SK-N-SH (cell line): ENCODE measurements around the gene SPACDR. TPM values are rescaled to one million over a fixed set of nuclear protein-coding genes. Genes with fewer than 3 reads are reported as not detected.
A peak's percentile ranks its signal among the peaks of the same experiment; 100 is the strongest.

Source experiments
- CTCF ChIA-PET: fragments of 300-600, 350-600 bp; formaldehyde crosslinking; extraction: SDS; loops from one replicate; lab custom pipeline; 2021; lab: Yijun Ruan, JAX
- POLR2A ChIA-PET: fragments of 350-600 bp; sonication (Branson Sonifier 250); formaldehyde crosslinking; extraction: SDS; loops from one replicate; lab custom pipeline; 2020; ENCODE audit warnings: antibody characterized with exemption, inconsistent platforms; lab: Yijun Ruan, JAX
- DNase-seq: peaks from one replicate; pipeline ENCODE4 v3.0.0; 2012
- H2AFZ ChIP-seq: fragments of 200-600 bp; sonication (generic); 2 replicates; pipeline ENCODE4 v1.8.1; 2016; ENCODE audit warnings: antibody characterized with exemption, mild to moderate bottlenecking, low read depth
- H3F3A ChIP-seq: fragments of 200-600 bp; sonication (generic); replicated peaks from 2 replicates; pipeline ENCODE3; 2016; ENCODE audit warnings: antibody characterized with exemption, mild to moderate bottlenecking; ENCODE audit not compliant: insufficient read depth
- H3K27ac ChIP-seq, 2 experiments: fragments of 200-500 bp in 1 of 2; fragments of 200-600 bp in 1 of 2; sonication (Bioruptor generic) in 1 of 2; sonication (generic), shearing (Covaris generic) in 1 of 2; 2 replicates each; pipeline versions ENCODE4 v1.5.1 to v1.6.1; 2014 to 2016; ENCODE audit warnings: low read depth in 2 of 2, inconsistent platforms in 1 of 2, low read length in 1 of 2, mild to moderate bottlenecking in 1 of 2, mixed read lengths in 1 of 2
- H3K27me3 ChIP-seq: fragments of 200-600 bp; sonication (generic), shearing (Covaris generic); 2 replicates; pipeline ENCODE4 v1.6.1; 2016; ENCODE audit warnings: mixed run types; ENCODE audit not compliant: insufficient read depth
- H3K36me3 ChIP-seq, 2 experiments: fragments of 200-500 bp in 1 of 2; fragments of 200-600 bp in 1 of 2; sonication (Bioruptor generic) in 1 of 2; sonication (generic) in 1 of 2; replicated peaks in 1 of 2; 2 replicates each; pipeline versions ENCODE3 to v1.5.1; 2014 to 2016; ENCODE audit warnings: low read length in 1 of 2, mild to moderate bottlenecking in 1 of 2; ENCODE audit not compliant: insufficient read depth in 2 of 2, control insufficient read depth in 1 of 2
- H3K4me1 ChIP-seq, 2 experiments: fragments of 200-500 bp in 1 of 2; fragments of 200-600 bp in 1 of 2; sonication (Bioruptor generic) in 1 of 2; sonication (generic), shearing (Covaris generic) in 1 of 2; 2 replicates each; pipeline versions ENCODE4 v1.5.1 to v1.6.1; 2014 to 2016; ENCODE audit warnings: low read depth in 1 of 2, low read length in 1 of 2, mixed run types in 1 of 2; ENCODE audit not compliant: insufficient read depth in 2 of 2, control insufficient read depth in 1 of 2
- H3K4me2 ChIP-seq: fragments of 200-600 bp; sonication (generic), shearing (Covaris generic); 2 replicates; pipeline ENCODE4 v1.6.1; 2017; ENCODE audit warnings: mixed run types
- H3K4me3 ChIP-seq, 2 experiments: fragments of 200-500 bp in 1 of 2; fragments of 200-600 bp in 1 of 2; sonication (Bioruptor generic) in 1 of 2; sonication (generic), shearing (Covaris generic) in 1 of 2; 2 replicates each; pipeline versions ENCODE4 v1.5.1 to v1.8.1; 2014 to 2016; ENCODE audit warnings: low read depth in 2 of 2, inconsistent platforms in 1 of 2, low read length in 1 of 2, mild to moderate bottlenecking in 1 of 2, mixed read lengths in 1 of 2, moderate library complexity in 1 of 2
- H3K79me2 ChIP-seq: fragments of 200-600 bp; sonication (generic); 2 replicates; pipeline ENCODE4 v1.8.1; 2017; ENCODE audit warnings: mild to moderate bottlenecking; ENCODE audit not compliant: insufficient read depth
- H3K9ac ChIP-seq: fragments of 200-600 bp; sonication (generic); 2 replicates; pipeline ENCODE4 v1.6.1; 2017; ENCODE audit warnings: mixed run types
- H3K9me2 ChIP-seq: fragments of 200-600 bp; sonication (generic); 2 replicates; pipeline ENCODE4 v1.6.1; 2017; ENCODE audit warnings: mixed run types
- H3K9me3 ChIP-seq: fragments of 200-600 bp; sonication (generic); 2 replicates; pipeline ENCODE4 v1.6.1; 2017; ENCODE audit warnings: mixed run types, mild to moderate bottlenecking, moderate library complexity
- H4K20me1 ChIP-seq: fragments of 200-600 bp; sonication (generic); 2 replicates; pipeline ENCODE4 v1.6.1; 2017; ENCODE audit warnings: mild to moderate bottlenecking, mixed run types; ENCODE audit not compliant: insufficient read depth
- EZH2phosphoT487 ChIP-seq: fragments of 200-600 bp; sonication (generic); IDR thresholded peaks from 2 replicates; pipeline ENCODE4 v1.6.1; 2017; ENCODE audit warnings: low read depth, mixed run types, mild to moderate bottlenecking, antibody characterized with exemption, moderate library complexity, borderline replicate concordance
- FOSL2 ChIP-seq: IDR thresholded peaks from 2 replicates; pipeline ENCODE4 v1.4.0; 2012; ENCODE audit warnings: low read depth, mild to moderate bottlenecking, moderate library complexity, borderline replicate concordance
- FOXJ3 ChIP-seq: sonication (generic); formaldehyde crosslinking; IDR thresholded peaks from 2 replicates; pipeline ENCODE4 v1.5.1; 2020; ENCODE audit warnings: mild to moderate bottlenecking, missing genetic modification reagents
- GABPA ChIP-seq: IDR thresholded peaks from 2 replicates; pipeline ENCODE4 v1.4.0; 2012; ENCODE audit warnings: low read depth, mild to moderate bottlenecking
- GATA2 ChIP-seq: sonication (generic); formaldehyde crosslinking; IDR thresholded peaks from 2 replicates; pipeline ENCODE4 v1.5.0; 2020; ENCODE audit warnings: mild to moderate bottlenecking, missing genetic modification reagents
- MEF2A ChIP-seq: IDR thresholded peaks from 2 replicates; pipeline ENCODE4 v1.4.0; 2012; ENCODE audit warnings: low read depth, borderline replicate concordance
- NFIC ChIP-seq: IDR thresholded peaks from 2 replicates; pipeline ENCODE4 v1.4.0; 2012; ENCODE audit warnings: borderline replicate concordance
- NRF1 ChIP-seq: IDR thresholded peaks from 2 replicates; pipeline ENCODE4 v1.6.1; 2012; ENCODE audit warnings: low read depth, mild to moderate bottlenecking, low read length
- POLR2AphosphoS5 ChIP-seq: IDR thresholded peaks from 2 replicates; pipeline ENCODE4 v1.6.1; 2012; ENCODE audit warnings: low read depth, low read length
- RXRA ChIP-seq: IDR thresholded peaks from 2 replicates; pipeline ENCODE4 v1.4.0; 2012; ENCODE audit warnings: low read depth, mild to moderate bottlenecking, borderline replicate concordance
- SIN3A ChIP-seq: IDR thresholded peaks from 2 replicates; pipeline ENCODE4 v1.6.1; 2012; ENCODE audit warnings: low read depth, mild to moderate bottlenecking, low read length, moderate library complexity, borderline replicate concordance
- TAF1 ChIP-seq: IDR thresholded peaks from 2 replicates; pipeline ENCODE4 v1.6.1; 2012; ENCODE audit warnings: low read depth, mild to moderate bottlenecking, low read length, moderate library complexity, borderline replicate concordance
- TEAD4 ChIP-seq: IDR thresholded peaks from 2 replicates; pipeline ENCODE4 v1.4.0; 2012; ENCODE audit warnings: mild to moderate bottlenecking, borderline replicate concordance; ENCODE audit not compliant: insufficient read depth
- WGBS: methylation state at CpG from one replicate; pipeline ENCODE4 v1.1.6; 2017; ENCODE audit warnings: low lambda C conversion rate; 5-methylcytosine and 5-hydroxymethylcytosine counted together
- polyA plus RNA-seq, 3 experiments: library from polyadenylated mRNA; depleted of rRNA; stranded (reverse); fragments of >200 nt; gene quantifications; 2 replicates each; pipeline ENCODE4 v1.2.3, GENCODE V29; 2012
- TF ChIP-seq, protein P1 (sequence below): fragments of 150-350 bp; IDR thresholded peaks from 2 replicates; pipeline ENCODE4 v1.6.1; 2016; ENCODE audit warnings: mild to moderate bottlenecking, low read depth, low read length
- TF ChIP-seq, protein P2 (sequence below): fragments of 200-600 bp; sonication (generic); IDR thresholded peaks from 2 replicates; pipeline ENCODE4 v1.6.1; 2017; ENCODE audit warnings: antibody characterized with exemption, mild to moderate bottlenecking, moderate library complexity
- TF ChIP-seq, protein P3 (sequence below): fragments of 150-350 bp; IDR thresholded peaks from 2 replicates; pipeline ENCODE4 v1.6.1; 2017; ENCODE audit warnings: antibody characterized with exemption, low read length, low read depth, borderline replicate concordance
- TF ChIP-seq, protein P4 (sequence below): IDR thresholded peaks from 2 replicates; pipeline ENCODE4; 2012
- TF ChIP-seq, protein P5 (sequence below): IDR thresholded peaks from 2 replicates; pipeline ENCODE4 v1.4.0; 2012; ENCODE audit warnings: low read depth, borderline replicate concordance

SPACDR gene
- polyA plus RNA-seq, 1 of the 3 experiments (the other 2 are of a cell fraction): 1.5 TPM

DNA sequence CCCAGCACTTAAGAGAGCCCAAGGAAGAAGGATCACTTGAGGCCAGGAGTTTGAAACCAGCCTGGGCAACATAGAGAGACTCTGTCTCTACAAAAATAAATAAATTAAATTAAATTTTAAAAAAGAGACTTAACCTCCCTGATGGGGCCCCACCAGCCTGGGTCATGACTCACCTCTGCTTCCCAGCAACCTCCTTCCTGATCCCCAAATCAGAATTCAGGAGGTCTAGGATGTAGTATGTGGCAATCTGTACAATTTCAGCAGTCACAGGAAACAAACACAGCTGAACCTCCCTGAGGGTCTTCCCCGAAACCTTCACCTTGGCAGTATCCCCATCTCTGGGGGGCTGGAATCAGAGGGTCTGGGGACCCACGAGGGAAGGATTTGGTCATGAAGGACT, 18.0 kb downstream of the SPACDR start:
- no peaks in the 10 kb centered on the region for H4K20me1 ChIP-seq
- no peaks in the 10 kb centered on the region for H3K36me3 ChIP-seq
- H3K4me2 ChIP-seq: peak overlapping the region; percentile 65
- H3K79me2 ChIP-seq: no peaks in the 10 kb centered on the region
- H3K27ac ChIP-seq: peak overlapping the region in 1 of 2 experiments; percentile 36; a peak in 2 of 4 replicates
- 0 out of 2 replicates have a peak overlapping the region, but pooled peaks have one; percentile 39 for H3K9ac ChIP-seq
- 81% methylated on average over 2 of the region's 2 CpGs for WGBS
- H3K4me1 ChIP-seq: peaks cover 2 to 4% of the 10 kb centered on the region in 2 experiments; a peak in 2 of 4 replicates
- H3K9me3 ChIP-seq: no peaks in the 10 kb centered on the region
- no peaks in the 10 kb centered on the region for H3K27me3 ChIP-seq
- peak overlapping the region; percentile 41; the same call in 1 of the 2 replicates for H2AFZ ChIP-seq
- DNase-seq: no peak
- H3K4me3 ChIP-seq: no peak overlapping the region
- TF ChIP-seq FOSL2 (peak; percentile 52; the same call in 1 of the 2 replicates), TAF1 (no peak)
- H3F3A ChIP-seq: no peaks in the 10 kb centered on the region
- ChIA-PET CTCF (interaction anchor here (1.0 to 2.2 kb wide), 6 partner anchors 9 to 113 kb away, joined by 3 to 6 read pairs (median 5); partner anchors contain the start of gene PPP1R35), POLR2A (interaction anchor here (1.6 kb wide), 1 partner anchor 17 kb away, joined by 5 read pairs; the partner anchor contains the start of gene ZCWPW1)
- no peaks in the 10 kb centered on the region for H3K9me2 ChIP-seq

DNA sequence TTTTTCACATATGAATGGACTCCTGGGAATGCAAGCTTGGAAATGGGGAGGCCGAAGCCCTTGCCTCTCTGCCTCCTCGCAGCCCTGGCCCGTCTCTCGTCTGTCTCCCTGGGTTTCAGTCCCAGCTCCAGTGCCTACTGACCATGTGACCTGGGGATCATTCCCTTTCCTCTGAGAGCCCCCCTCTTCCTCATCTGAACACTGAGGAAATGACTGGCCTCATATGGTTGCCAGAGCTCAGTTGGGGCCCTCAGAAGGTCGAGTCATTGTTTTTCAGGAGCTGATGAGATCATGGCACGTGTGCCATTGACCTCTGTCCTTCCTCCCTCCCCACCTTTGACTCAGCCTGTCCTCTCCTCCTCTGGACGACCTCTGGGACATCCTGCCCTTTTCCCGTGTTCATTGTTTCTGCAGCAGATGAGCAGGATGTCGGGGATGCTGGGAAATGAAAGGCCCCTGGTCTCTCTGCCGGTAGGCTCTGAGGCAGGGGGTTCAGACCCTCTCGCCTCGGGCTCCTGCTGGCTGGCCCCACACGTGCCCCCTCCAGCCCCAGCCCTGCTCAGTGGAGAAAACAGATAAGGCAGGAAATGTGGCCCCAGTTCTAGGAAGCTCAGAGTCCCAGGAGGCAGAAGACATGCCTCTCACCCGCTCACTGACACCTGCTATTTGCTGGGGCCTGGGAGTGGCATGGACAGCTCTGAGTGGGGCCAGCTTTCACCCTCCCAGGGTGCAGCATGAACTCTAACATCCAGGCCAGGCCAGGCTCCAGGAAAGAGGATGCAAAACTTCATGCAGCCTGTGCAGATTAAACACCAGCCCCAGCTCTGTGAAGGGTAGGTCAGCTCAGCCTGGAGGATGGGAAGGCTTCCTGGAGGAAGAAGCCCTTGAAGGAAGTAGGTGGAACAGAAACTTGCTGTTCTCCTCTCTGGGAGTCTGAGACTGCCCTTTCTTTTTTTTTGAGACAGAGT, 19.5 kb downstream of the SPACDR start:
- Histone ChIP-seq H3K4me2 (0 out of 2 replicates have a peak overlapping the region, but pooled peaks have one; percentile 1), H3K27ac (peak overlapping the region in 1 of 2 experiments; percentile 50; a peak in 2 of 4 replicates), H3K27me3 (no peaks in the 10 kb centered on the region), H3K9ac (no peak overlapping the region; the same call in 1 of the 2 replicates), H3K9me2 (no peaks in the 10 kb centered on the region), H2AFZ (peak overlapping the region; percentile 73; the same call in 1 of the 2 replicates), H3K79me2 (no peaks in the 10 kb centered on the region), H3K9me3 (no peaks in the 10 kb centered on the region), H3K36me3 (no peaks in the 10 kb centered on the region), H3F3A (peaks cover 4% of the 10 kb centered on the region), H3K4me1 (peaks cover 0 to 4% of the 10 kb centered on the region in 2 experiments; a peak in 2 of 4 replicates), H4K20me1 (no peaks in the 10 kb centered on the region), H3K4me3 (no peak overlapping the region)
- no peak for DNase-seq
- ChIA-PET CTCF (interaction anchor here (1.4 to 1.5 kb wide), 3 partner anchors 21 to 248 kb away, joined by 3 to 8 read pairs (median 5); no protein-coding TSS in a partner anchor), POLR2A (interaction anchor here (1.1 kb wide), 1 partner anchor 16 kb away, joined by 4 read pairs; the partner anchor contains the start of gene ZCWPW1)
- 63% methylated on average over 14 of the region's 14 CpGs for WGBS
- TF ChIP-seq MEF2A (no peak), SIN3A (no peak), EZH2phosphoT487 (no peak), RXRA (peak; percentile 93), GABPA (no peak), GATA2 (CRISPR knock-in tag) (no peak), TEAD4 (no peak), NFIC (no peak), FOSL2 (peak; percentile 25; the same call in 1 of the 2 replicates), NRF1 (no peak), POLR2AphosphoS5 (peak; percentile 29; the same call in 1 of the 2 replicates), FOXJ3 (CRISPR knock-in tag) (no peak)
- TF ChIP-seq, protein P1, sequence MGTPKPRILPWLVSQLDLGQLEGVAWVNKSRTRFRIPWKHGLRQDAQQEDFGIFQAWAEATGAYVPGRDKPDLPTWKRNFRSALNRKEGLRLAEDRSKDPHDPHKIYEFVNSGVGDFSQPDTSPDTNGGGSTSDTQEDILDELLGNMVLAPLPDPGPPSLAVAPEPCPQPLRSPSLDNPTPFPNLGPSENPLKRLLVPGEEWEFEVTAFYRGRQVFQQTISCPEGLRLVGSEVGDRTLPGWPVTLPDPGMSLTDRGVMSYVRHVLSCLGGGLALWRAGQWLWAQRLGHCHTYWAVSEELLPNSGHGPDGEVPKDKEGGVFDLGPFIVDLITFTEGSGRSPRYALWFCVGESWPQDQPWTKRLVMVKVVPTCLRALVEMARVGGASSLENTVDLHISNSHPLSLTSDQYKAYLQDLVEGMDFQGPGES: no peak
- TF ChIP-seq, protein P2, sequence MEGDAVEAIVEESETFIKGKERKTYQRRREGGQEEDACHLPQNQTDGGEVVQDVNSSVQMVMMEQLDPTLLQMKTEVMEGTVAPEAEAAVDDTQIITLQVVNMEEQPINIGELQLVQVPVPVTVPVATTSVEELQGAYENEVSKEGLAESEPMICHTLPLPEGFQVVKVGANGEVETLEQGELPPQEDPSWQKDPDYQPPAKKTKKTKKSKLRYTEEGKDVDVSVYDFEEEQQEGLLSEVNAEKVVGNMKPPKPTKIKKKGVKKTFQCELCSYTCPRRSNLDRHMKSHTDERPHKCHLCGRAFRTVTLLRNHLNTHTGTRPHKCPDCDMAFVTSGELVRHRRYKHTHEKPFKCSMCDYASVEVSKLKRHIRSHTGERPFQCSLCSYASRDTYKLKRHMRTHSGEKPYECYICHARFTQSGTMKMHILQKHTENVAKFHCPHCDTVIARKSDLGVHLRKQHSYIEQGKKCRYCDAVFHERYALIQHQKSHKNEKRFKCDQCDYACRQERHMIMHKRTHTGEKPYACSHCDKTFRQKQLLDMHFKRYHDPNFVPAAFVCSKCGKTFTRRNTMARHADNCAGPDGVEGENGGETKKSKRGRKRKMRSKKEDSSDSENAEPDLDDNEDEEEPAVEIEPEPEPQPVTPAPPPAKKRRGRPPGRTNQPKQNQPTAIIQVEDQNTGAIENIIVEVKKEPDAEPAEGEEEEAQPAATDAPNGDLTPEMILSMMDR: no peak
- TF ChIP-seq, protein P3, sequence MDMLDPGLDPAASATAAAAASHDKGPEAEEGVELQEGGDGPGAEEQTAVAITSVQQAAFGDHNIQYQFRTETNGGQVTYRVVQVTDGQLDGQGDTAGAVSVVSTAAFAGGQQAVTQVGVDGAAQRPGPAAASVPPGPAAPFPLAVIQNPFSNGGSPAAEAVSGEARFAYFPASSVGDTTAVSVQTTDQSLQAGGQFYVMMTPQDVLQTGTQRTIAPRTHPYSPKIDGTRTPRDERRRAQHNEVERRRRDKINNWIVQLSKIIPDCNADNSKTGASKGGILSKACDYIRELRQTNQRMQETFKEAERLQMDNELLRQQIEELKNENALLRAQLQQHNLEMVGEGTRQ: no peak
- TF ChIP-seq, protein P4, sequence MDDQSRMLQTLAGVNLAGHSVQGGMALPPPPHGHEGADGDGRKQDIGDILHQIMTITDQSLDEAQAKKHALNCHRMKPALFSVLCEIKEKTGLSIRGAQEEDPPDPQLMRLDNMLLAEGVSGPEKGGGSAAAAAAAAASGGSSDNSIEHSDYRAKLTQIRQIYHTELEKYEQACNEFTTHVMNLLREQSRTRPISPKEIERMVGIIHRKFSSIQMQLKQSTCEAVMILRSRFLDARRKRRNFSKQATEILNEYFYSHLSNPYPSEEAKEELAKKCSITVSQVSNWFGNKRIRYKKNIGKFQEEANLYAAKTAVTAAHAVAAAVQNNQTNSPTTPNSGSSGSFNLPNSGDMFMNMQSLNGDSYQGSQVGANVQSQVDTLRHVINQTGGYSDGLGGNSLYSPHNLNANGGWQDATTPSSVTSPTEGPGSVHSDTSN: no peak
- TF ChIP-seq, protein P5, sequence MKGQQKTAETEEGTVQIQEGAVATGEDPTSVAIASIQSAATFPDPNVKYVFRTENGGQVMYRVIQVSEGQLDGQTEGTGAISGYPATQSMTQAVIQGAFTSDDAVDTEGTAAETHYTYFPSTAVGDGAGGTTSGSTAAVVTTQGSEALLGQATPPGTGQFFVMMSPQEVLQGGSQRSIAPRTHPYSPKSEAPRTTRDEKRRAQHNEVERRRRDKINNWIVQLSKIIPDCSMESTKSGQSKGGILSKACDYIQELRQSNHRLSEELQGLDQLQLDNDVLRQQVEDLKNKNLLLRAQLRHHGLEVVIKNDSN: peak; percentile 69
